Measurements from ENCODE around the gene SAP25. TPM values are rescaled to one million over a fixed set of nuclear protein-coding genes. Genes with fewer than 3 reads are reported as not detected.

Gene SAP25
- polyA plus RNA-seq, 1 donor (not counting 4 experiments of a cell fraction or from before 2014, with no cell fraction given): 0.16 TPM

DNA sequence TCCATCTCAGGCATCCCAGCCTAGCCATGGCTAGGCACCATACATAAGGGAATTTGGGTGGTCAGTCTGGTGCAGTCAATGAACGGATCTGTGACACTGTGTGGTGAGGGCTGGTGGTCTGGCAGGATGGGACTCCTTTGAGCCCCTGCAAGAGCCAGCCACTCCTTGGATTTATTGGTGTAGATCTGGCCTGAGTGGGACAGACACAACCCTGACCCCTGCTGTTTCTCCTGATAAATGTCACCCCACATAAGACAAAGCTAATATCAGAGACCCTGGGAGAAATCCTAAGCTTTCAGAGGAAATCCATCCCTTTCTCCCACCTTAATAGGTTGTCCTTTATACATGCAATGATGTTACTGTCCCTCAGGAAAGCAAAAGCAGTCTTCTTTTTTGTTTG lies 14.7 kb upstream of the SAP25 start:
- Histone ChIP-seq H3K79me2 (ENCODE audit: control insufficient read depth, insufficient read depth, low read length) (peaks cover 13% of the 10 kb centered on the region), H2AFZ (ENCODE audit: control insufficient read depth, low read length) (no peak overlapping the region), H3K4me1 (ENCODE audit: control insufficient read depth, extremely low read depth, insufficient read depth, low read length) (peaks cover 19% of the 10 kb centered on the region), H3K27me3 (ENCODE audit: control insufficient read depth, extremely low read depth, insufficient read depth, low read length) (peaks cover 8% of the 10 kb centered on the region), H3K36me3 (ENCODE audit: control insufficient read depth in 2 of 2, extremely low read depth in 1 of 2, insufficient read depth in 2 of 2, low read length in 2 of 2) (no peaks in the 10 kb centered on the region), H3K4me3 (ENCODE audit: control insufficient read depth in 2 of 3, extremely low read depth in 1 of 3, insufficient read depth in 2 of 3, low read depth in 1 of 3, low read length in 3 of 3) (no peak overlapping the region), H3K27ac (ENCODE audit: control insufficient read depth, insufficient read depth, low read length) (no peak overlapping the region), H3K9me1 (ENCODE audit: control insufficient read depth, extremely low read depth, insufficient read depth, low read length) (no peaks in the 10 kb centered on the region), H3K4me2 (ENCODE audit: control insufficient read depth, extremely low read depth, insufficient read depth, low read depth, low read length) (no peak overlapping the region), H3K9ac (ENCODE audit: control insufficient read depth, extremely low read depth, insufficient read depth, low read length) (no peak overlapping the region), H3K9me3 (ENCODE audit: control insufficient read depth, low read depth, low read length) (no peaks in the 10 kb centered on the region), H4K20me1 (ENCODE audit: control insufficient read depth, extremely low read depth, insufficient read depth, low read length) (peaks cover 8% of the 10 kb centered on the region)
- FAIRE-seq (no peak), DNase-seq (ENCODE audit: low read depth, low spot score) (no peak)
- TF ChIP-seq, protein P1, sequence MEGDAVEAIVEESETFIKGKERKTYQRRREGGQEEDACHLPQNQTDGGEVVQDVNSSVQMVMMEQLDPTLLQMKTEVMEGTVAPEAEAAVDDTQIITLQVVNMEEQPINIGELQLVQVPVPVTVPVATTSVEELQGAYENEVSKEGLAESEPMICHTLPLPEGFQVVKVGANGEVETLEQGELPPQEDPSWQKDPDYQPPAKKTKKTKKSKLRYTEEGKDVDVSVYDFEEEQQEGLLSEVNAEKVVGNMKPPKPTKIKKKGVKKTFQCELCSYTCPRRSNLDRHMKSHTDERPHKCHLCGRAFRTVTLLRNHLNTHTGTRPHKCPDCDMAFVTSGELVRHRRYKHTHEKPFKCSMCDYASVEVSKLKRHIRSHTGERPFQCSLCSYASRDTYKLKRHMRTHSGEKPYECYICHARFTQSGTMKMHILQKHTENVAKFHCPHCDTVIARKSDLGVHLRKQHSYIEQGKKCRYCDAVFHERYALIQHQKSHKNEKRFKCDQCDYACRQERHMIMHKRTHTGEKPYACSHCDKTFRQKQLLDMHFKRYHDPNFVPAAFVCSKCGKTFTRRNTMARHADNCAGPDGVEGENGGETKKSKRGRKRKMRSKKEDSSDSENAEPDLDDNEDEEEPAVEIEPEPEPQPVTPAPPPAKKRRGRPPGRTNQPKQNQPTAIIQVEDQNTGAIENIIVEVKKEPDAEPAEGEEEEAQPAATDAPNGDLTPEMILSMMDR (optimal IDR thresholded peaks at IDR 0.05 in 1 of 3, IDR thresholded peaks at IDR 0.05 in 1 of 3, conservative IDR thresholded peaks at IDR 0.05 in 1 of 3; ENCODE audit: extremely low read depth in 1 of 3, insufficient read depth in 2 of 3, low read length in 3 of 3): peak in 2 of 3 experiments; percentile 40 to 45
- no peak for TF ChIP-seq EZH2 (IDR thresholded peaks at IDR 0.05; ENCODE audit: low read length)
- dilution Hi-C loops (cut with MboI; ENCODE audit: extremely low pct_ligation_motif_present, low sequenced_read_pairs): no loop called here

DNA sequence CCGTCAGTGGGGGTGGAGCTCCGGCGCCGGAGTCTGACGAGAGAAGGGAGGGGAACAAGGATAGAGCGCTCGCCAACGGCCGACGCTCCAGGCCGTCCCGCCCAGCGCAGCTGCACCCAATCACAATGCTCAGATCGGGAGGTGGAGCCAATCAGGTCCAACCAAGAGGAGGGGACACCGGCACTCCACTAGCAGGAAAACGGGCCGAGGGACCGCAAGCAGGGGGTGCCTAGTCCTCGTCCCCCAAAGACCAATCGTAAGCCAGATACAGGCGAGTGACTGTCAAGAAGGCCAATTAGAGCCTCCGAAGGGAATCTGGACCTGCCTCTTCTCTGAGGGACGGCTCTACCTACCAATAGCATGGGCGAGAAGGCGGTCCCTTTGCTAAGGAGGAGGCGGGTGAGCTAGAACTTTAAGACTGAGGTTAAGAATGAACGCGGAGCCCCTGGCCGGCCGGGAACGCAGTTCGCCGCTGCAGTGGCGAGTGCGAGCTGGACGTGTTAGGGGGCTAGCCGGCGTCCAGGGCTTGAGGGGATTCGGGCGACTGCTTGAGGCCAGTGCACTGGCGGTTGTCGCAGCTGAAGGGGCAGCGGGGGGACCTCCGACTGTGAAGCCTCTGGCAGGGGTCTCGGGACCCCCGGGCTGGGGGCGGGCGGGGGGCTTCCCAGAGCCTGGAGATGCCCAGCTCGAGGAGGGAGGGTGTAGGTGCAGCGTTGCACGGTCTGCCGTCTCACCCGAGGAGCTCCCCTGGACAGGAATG lies 12.7 kb upstream of the SAP25 start, which contains the start of gene FBXO24:
TSS of gene FBXO24 (plus strand) at position 63 of the 760 bp plus-strand sequence. CDS start at position 361, 298 bp downstream.
- Histone ChIP-seq H3K9ac (ENCODE audit: control insufficient read depth, extremely low read depth, insufficient read depth, low read length) (peak within 1 kb of the TSS; percentile 90), H3K9me1 (ENCODE audit: control insufficient read depth, extremely low read depth, insufficient read depth, low read length) (no peaks in the 10 kb centered on the region)

More for the DNA sequence above, 12.7 kb upstream of the SAP25 start, which contains the start of gene FBXO24:
- peak within 1 kb of the TSS; percentile 95 for H2AFZ ChIP-seq (ENCODE audit: control insufficient read depth, low read length)
- H3K4me3 ChIP-seq (ENCODE audit: control insufficient read depth in 2 of 3, extremely low read depth in 1 of 3, insufficient read depth in 2 of 3, low read depth in 1 of 3, low read length in 3 of 3): peak within 1 kb of the TSS; percentile 88 to 96 (median 90)
- TF ChIP-seq EZH2 (IDR thresholded peaks at IDR 0.05; ENCODE audit: low read length): no peak
- H3K4me1 ChIP-seq (ENCODE audit: control insufficient read depth, extremely low read depth, insufficient read depth, low read length): peaks cover 32% of the 10 kb centered on the region
- peak; percentile 100 for DNase-seq (ENCODE audit: low read depth, low spot score)
- peaks cover 8% of the 10 kb centered on the region for H4K20me1 ChIP-seq (ENCODE audit: control insufficient read depth, extremely low read depth, insufficient read depth, low read length)
- FAIRE-seq: peak; percentile 93
- H3K27me3 ChIP-seq (ENCODE audit: control insufficient read depth, extremely low read depth, insufficient read depth, low read length): peaks cover 8% of the 10 kb centered on the region
- peak within 1 kb of the TSS; percentile 99 for H3K4me2 ChIP-seq (ENCODE audit: control insufficient read depth, extremely low read depth, insufficient read depth, low read depth, low read length)
- dilution Hi-C loops (cut with MboI; ENCODE audit: extremely low pct_ligation_motif_present, low sequenced_read_pairs): no loop called here
- H3K36me3 ChIP-seq (ENCODE audit: control insufficient read depth in 2 of 2, extremely low read depth in 1 of 2, insufficient read depth in 2 of 2, low read length in 2 of 2): peaks cover 5 to 16% of the 10 kb centered on the region in 2 experiments
- peak within 1 kb of the TSS; percentile 88 for H3K27ac ChIP-seq (ENCODE audit: control insufficient read depth, insufficient read depth, low read length)
- peaks cover 13% of the 10 kb centered on the region for H3K79me2 ChIP-seq (ENCODE audit: control insufficient read depth, insufficient read depth, low read length)
- H3K9me3 ChIP-seq (ENCODE audit: control insufficient read depth, low read depth, low read length): no peaks in the 10 kb centered on the region
